Measurements from ENCODE around the gene CAMLG. TPM values are rescaled to one million over a fixed set of nuclear protein-coding genes. Genes with fewer than 3 reads are reported as not detected.

Gene CAMLG
- polyA plus RNA-seq, 1 of the 3 experiments (the other 2 are of a cell fraction), result 16.9 TPM

DNA sequence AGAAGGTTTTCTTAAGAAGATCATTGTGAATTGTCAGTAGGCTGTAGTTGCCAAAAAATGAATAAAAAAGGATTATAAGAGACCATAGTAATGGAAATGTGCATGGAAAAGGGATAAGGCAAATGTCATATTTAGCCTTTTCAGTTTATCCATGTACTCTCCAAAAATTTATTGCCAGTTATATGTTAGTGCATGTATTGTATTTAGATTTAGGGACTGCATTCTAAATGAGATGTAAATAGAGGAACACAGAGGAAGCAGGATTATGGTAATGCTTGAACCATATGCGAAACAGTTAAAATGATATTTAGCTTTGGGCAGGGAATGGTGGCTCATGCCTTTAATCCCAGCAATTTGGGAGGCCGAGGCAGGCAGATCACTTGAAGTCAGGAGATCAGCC, 53.2 kb downstream of the CAMLG start:
- H2AFZ ChIP-seq (ENCODE audit: low read depth), result no peak overlapping the region
- no peaks in the 10 kb centered on the region for H3K4me1 ChIP-seq (ENCODE audit: control insufficient read depth in 1 of 2, insufficient read depth in 2 of 2, low read depth in 1 of 2, low read length in 1 of 2)
- ChIA-PET POLR2A (no interaction called here), CTCF (interaction anchor here (0.7 to 1.1 kb wide), 3 partner anchors 14 to 70 kb away, joined by 3 to 4 read pairs (median 3); partner anchors contain the start of gene DDX46)
- no peak overlapping the region for H3K27ac ChIP-seq (ENCODE audit: low read depth in 2 of 2, low read length in 1 of 2)
- DNase-seq, result no peak
- H3K4me2 ChIP-seq, result no peak overlapping the region
- peaks cover 76 to 81% of the 10 kb centered on the region in 2 experiments for H3K36me3 ChIP-seq (replicated peaks in 1 of 2; ENCODE audit: control insufficient read depth in 1 of 2, insufficient read depth in 2 of 2, low read length in 1 of 2)
- H3K9ac ChIP-seq, result no peak overlapping the region
- no peaks in the 10 kb centered on the region for H3K9me2 ChIP-seq
- H3K27me3 ChIP-seq (ENCODE audit: insufficient read depth), result no peaks in the 10 kb centered on the region
- no peaks in the 10 kb centered on the region for H3F3A ChIP-seq (replicated peaks; ENCODE audit: insufficient read depth)
- no peaks in the 10 kb centered on the region for H3K9me3 ChIP-seq
- H4K20me1 ChIP-seq (ENCODE audit: insufficient read depth), result no peaks in the 10 kb centered on the region
- TF ChIP-seq SMC3 (IDR thresholded peaks at IDR 0.05; ENCODE audit: low read depth, low read length) (no peak), RAD21 (IDR thresholded peaks at IDR 0.05; ENCODE audit: low read length) (no peak), TEAD4 (IDR thresholded peaks at IDR 0.05; ENCODE audit: borderline replicate concordance, insufficient read depth) (no peak)
- TF ChIP-seq, protein P1, sequence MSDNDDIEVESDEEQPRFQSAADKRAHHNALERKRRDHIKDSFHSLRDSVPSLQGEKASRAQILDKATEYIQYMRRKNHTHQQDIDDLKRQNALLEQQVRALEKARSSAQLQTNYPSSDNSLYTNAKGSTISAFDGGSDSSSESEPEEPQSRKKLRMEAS (IDR thresholded peaks at IDR 0.05; ENCODE audit: low read depth), result no peak
- H3K4me3 ChIP-seq (ENCODE audit: low read depth in 2 of 2, low read length in 1 of 2), result no peak overlapping the region
- WGBS (ENCODE audit: low lambda C conversion rate), result 98% methylated on average over 2 of the region's 2 CpGs
- H3K79me2 ChIP-seq (ENCODE audit: insufficient read depth), result peaks cover 16% of the 10 kb centered on the region; the same call in 1 of the 2 replicates

DNA sequence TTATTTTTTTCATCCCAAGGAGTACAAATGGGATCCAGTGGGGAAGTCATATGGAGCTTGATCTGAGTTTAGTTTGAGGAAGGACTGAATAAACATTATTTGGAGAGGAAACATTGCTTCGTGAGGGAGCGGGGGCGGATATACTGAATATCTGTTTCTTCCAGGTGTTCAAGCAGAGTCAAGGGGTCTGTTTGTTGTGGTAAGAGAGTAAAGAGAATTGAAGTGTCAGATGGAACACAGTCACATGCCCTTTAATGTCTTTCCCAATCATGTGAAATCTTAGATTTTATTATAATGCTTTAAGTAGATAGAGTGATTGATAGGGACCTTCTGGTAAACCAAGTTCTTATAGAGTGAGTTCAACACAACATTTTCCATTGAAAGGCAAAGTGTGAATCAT, 53.9 kb downstream of the CAMLG start:
- ChIA-PET CTCF (interaction anchor here (0.7 to 1.1 kb wide), 2 partner anchors 14 to 34 kb away, joined by 3 to 4 read pairs; partner anchors contain the start of gene DDX46), POLR2A (no interaction called here)
- Histone ChIP-seq H3K27ac (ENCODE audit: low read depth in 2 of 2, low read length in 1 of 2) (no peak overlapping the region), H3K9ac (no peak overlapping the region), H3K9me3 (no peaks in the 10 kb centered on the region), H3K4me2 (no peak overlapping the region), H3K36me3 (replicated peaks in 1 of 2; ENCODE audit: control insufficient read depth in 1 of 2, insufficient read depth in 2 of 2, low read length in 1 of 2) (peaks cover 73 to 79% of the 10 kb centered on the region in 2 experiments), H3K79me2 (ENCODE audit: insufficient read depth) (peaks cover 10% of the 10 kb centered on the region; the same call in 1 of the 2 replicates), H4K20me1 (ENCODE audit: insufficient read depth) (no peaks in the 10 kb centered on the region), H2AFZ (ENCODE audit: low read depth) (no peak overlapping the region), H3K4me1 (ENCODE audit: control insufficient read depth in 1 of 2, insufficient read depth in 2 of 2, low read depth in 1 of 2, low read length in 1 of 2) (no peaks in the 10 kb centered on the region), H3K9me2 (no peaks in the 10 kb centered on the region), H3F3A (replicated peaks; ENCODE audit: insufficient read depth) (no peaks in the 10 kb centered on the region), H3K4me3 (ENCODE audit: low read depth in 2 of 2, low read length in 1 of 2) (no peak overlapping the region), H3K27me3 (ENCODE audit: insufficient read depth) (no peaks in the 10 kb centered on the region)
- no peak for TF ChIP-seq NRF1 (IDR thresholded peaks at IDR 0.05; ENCODE audit: low read depth, low read length)
- TF ChIP-seq, protein P2, sequence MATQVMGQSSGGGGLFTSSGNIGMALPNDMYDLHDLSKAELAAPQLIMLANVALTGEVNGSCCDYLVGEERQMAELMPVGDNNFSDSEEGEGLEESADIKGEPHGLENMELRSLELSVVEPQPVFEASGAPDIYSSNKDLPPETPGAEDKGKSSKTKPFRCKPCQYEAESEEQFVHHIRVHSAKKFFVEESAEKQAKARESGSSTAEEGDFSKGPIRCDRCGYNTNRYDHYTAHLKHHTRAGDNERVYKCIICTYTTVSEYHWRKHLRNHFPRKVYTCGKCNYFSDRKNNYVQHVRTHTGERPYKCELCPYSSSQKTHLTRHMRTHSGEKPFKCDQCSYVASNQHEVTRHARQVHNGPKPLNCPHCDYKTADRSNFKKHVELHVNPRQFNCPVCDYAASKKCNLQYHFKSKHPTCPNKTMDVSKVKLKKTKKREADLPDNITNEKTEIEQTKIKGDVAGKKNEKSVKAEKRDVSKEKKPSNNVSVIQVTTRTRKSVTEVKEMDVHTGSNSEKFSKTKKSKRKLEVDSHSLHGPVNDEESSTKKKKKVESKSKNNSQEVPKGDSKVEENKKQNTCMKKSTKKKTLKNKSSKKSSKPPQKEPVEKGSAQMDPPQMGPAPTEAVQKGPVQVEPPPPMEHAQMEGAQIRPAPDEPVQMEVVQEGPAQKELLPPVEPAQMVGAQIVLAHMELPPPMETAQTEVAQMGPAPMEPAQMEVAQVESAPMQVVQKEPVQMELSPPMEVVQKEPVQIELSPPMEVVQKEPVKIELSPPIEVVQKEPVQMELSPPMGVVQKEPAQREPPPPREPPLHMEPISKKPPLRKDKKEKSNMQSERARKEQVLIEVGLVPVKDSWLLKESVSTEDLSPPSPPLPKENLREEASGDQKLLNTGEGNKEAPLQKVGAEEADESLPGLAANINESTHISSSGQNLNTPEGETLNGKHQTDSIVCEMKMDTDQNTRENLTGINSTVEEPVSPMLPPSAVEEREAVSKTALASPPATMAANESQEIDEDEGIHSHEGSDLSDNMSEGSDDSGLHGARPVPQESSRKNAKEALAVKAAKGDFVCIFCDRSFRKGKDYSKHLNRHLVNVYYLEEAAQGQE (IDR thresholded peaks at IDR 0.05; ENCODE audit: low read depth, low read length), result no peak
- TF ChIP-seq POLR2AphosphoS5 (IDR thresholded peaks at IDR 0.05; ENCODE audit: low read depth, low read length), result no peak
- TF ChIP-seq EZH2phosphoT487 (IDR thresholded peaks at IDR 0.05; ENCODE audit: borderline replicate concordance, low read depth), result no peak
- TF ChIP-seq, protein P3, sequence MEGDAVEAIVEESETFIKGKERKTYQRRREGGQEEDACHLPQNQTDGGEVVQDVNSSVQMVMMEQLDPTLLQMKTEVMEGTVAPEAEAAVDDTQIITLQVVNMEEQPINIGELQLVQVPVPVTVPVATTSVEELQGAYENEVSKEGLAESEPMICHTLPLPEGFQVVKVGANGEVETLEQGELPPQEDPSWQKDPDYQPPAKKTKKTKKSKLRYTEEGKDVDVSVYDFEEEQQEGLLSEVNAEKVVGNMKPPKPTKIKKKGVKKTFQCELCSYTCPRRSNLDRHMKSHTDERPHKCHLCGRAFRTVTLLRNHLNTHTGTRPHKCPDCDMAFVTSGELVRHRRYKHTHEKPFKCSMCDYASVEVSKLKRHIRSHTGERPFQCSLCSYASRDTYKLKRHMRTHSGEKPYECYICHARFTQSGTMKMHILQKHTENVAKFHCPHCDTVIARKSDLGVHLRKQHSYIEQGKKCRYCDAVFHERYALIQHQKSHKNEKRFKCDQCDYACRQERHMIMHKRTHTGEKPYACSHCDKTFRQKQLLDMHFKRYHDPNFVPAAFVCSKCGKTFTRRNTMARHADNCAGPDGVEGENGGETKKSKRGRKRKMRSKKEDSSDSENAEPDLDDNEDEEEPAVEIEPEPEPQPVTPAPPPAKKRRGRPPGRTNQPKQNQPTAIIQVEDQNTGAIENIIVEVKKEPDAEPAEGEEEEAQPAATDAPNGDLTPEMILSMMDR (IDR thresholded peaks at IDR 0.05), result no peak
- no peak for TF ChIP-seq RXRA (IDR thresholded peaks at IDR 0.05; ENCODE audit: borderline replicate concordance, low read depth)
- TF ChIP-seq, protein P1 (IDR thresholded peaks at IDR 0.05; ENCODE audit: low read depth), result no peak
- TF ChIP-seq EP300 (IDR thresholded peaks at IDR 0.05; ENCODE audit: borderline replicate concordance in 1 of 2, low read depth in 1 of 2, low read length in 1 of 2), result no peak
- no peak for TF ChIP-seq GABPA (IDR thresholded peaks at IDR 0.05; ENCODE audit: low read depth)
- TF ChIP-seq YY1 (IDR thresholded peaks at IDR 0.05; ENCODE audit: low read depth), result no peak
- TF ChIP-seq FOXJ3 (CRISPR knock-in tag; IDR thresholded peaks at IDR 0.05), result no peak
- no peak for TF ChIP-seq FOSL2 (IDR thresholded peaks at IDR 0.05; ENCODE audit: borderline replicate concordance, low read depth)
- TF ChIP-seq TCF12 (IDR thresholded peaks at IDR 0.05), result no peak
- TF ChIP-seq, protein P4, sequence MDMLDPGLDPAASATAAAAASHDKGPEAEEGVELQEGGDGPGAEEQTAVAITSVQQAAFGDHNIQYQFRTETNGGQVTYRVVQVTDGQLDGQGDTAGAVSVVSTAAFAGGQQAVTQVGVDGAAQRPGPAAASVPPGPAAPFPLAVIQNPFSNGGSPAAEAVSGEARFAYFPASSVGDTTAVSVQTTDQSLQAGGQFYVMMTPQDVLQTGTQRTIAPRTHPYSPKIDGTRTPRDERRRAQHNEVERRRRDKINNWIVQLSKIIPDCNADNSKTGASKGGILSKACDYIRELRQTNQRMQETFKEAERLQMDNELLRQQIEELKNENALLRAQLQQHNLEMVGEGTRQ (IDR thresholded peaks at IDR 0.05; ENCODE audit: borderline replicate concordance, low read depth, low read length), result no peak
- TF ChIP-seq, protein P5, sequence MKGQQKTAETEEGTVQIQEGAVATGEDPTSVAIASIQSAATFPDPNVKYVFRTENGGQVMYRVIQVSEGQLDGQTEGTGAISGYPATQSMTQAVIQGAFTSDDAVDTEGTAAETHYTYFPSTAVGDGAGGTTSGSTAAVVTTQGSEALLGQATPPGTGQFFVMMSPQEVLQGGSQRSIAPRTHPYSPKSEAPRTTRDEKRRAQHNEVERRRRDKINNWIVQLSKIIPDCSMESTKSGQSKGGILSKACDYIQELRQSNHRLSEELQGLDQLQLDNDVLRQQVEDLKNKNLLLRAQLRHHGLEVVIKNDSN (IDR thresholded peaks at IDR 0.05; ENCODE audit: borderline replicate concordance, low read depth), result no peak
- no peak for TF ChIP-seq ELF1 (IDR thresholded peaks at IDR 0.05)
- TF ChIP-seq JUND (IDR thresholded peaks at IDR 0.05), result no peak
- TF ChIP-seq TAF1 (IDR thresholded peaks at IDR 0.05; ENCODE audit: borderline replicate concordance, low read depth, low read length), result no peak
- TF ChIP-seq SMC3 (IDR thresholded peaks at IDR 0.05; ENCODE audit: low read depth, low read length), result no peak
- WGBS (ENCODE audit: low lambda C conversion rate), result 96% methylated on average over 3 of the region's 3 CpGs
- no peak for DNase-seq
